SU-DHL-6 (cell line): ENCODE data around the gene ARVCF.

Experiments
- H2AFZ ChIP-seq: fragments of 200-600 bp; sonication (generic); 2 replicates; pipeline ENCODE4 v1.6.1; 2014; ENCODE audit warnings: low read depth, mild to moderate bottlenecking, moderate library complexity, mixed read lengths, antibody characterized with exemption, low read length; ENCODE audit not compliant: severe bottlenecking
- H3F3A ChIP-seq: fragments of 200-600 bp; shearing (Covaris generic); 2 replicates; pipeline ENCODE4 v1.6.0; 2016; ENCODE audit warnings: antibody characterized with exemption, mild to moderate bottlenecking; ENCODE audit not compliant: insufficient read depth
- H3K27ac ChIP-seq: fragments of 200-600 bp; sonication (generic); 2 replicates; pipeline ENCODE4 v1.5.1; 2016; ENCODE audit warnings: low read depth, mild to moderate bottlenecking, low read length, moderate library complexity, mixed read lengths
- H3K27me3 ChIP-seq: fragments of 200-600 bp; sonication (generic), shearing (Covaris generic); 2 replicates; pipeline ENCODE4 v1.6.0; 2014; ENCODE audit warnings: mild to moderate bottlenecking, low read length
- H3K36me3 ChIP-seq: fragments of 200-600 bp; sonication (generic); 2 replicates; pipeline ENCODE4 v1.6.1; 2014; ENCODE audit warnings: mild to moderate bottlenecking, low read length, mixed read lengths
- H3K4me2 ChIP-seq: fragments of 300-600, 200-600 bp; shearing (Covaris generic), sonication (generic); 2 replicates; pipeline ENCODE4 v1.6.0; 2014; ENCODE audit warnings: low read length, low read depth, mild to moderate bottlenecking; ENCODE audit not compliant: poor library complexity, severe bottlenecking
- H3K4me3 ChIP-seq: fragments of 200-600 bp; sonication (generic); 2 replicates; pipeline ENCODE4 v1.5.1; 2014; ENCODE audit warnings: antibody characterized with exemption, low read length, mild to moderate bottlenecking, mixed read lengths; ENCODE audit not compliant: insufficient read depth, poor library complexity, severe bottlenecking
- H3K79me2 ChIP-seq: fragments of 200-600 bp; sonication (generic); 2 replicates; pipeline ENCODE4 v1.6.1; 2014; ENCODE audit warnings: mild to moderate bottlenecking, low read length, moderate library complexity; ENCODE audit not compliant: insufficient read depth
- H3K9ac ChIP-seq: fragments of 200-600 bp; sonication (generic); 2 replicates; pipeline ENCODE4 v1.7.0; 2014; ENCODE audit warnings: mild to moderate bottlenecking, low read length
- H3K9me2 ChIP-seq: fragments of 200-600 bp; sonication (generic); replicated peaks from 2 replicates; pipeline ENCODE4 v1.6.1; 2014; ENCODE audit warnings: low read length; ENCODE audit not compliant: insufficient read depth
- H3K9me3 ChIP-seq: fragments of 200-600 bp; sonication (generic); 2 replicates; pipeline ENCODE4 v1.6.1; 2014; ENCODE audit warnings: low read length, mixed read lengths; ENCODE audit not compliant: insufficient read depth
- H4K20me1 ChIP-seq: fragments of 200-600 bp; sonication (generic); 2 replicates; pipeline ENCODE4 v1.6.1; 2014; ENCODE audit warnings: low read depth, mild to moderate bottlenecking, antibody characterized with exemption, low read length, moderate library complexity, mixed read lengths
- EZH2phosphoT487 ChIP-seq: fragments of 200-600 bp; sonication (generic), shearing (Covaris generic); conservative IDR thresholded peaks from 2 replicates; pipeline ENCODE4 v1.6.1; 2018; ENCODE audit warnings: mild to moderate bottlenecking, antibody characterized with exemption, low read length, moderate library complexity, mixed read lengths
- TF ChIP-seq, protein P1 (sequence below): fragments of 200-600 bp; sonication (generic); IDR thresholded peaks from one replicate; pipeline ENCODE4 v1.5.1; 2017; ENCODE audit warnings: antibody characterized with exemption, mild to moderate bottlenecking, low read length, moderate library complexity; ENCODE audit not compliant: insufficient read depth, poor library complexity, severe bottlenecking

Gene ARVCF

DNA sequence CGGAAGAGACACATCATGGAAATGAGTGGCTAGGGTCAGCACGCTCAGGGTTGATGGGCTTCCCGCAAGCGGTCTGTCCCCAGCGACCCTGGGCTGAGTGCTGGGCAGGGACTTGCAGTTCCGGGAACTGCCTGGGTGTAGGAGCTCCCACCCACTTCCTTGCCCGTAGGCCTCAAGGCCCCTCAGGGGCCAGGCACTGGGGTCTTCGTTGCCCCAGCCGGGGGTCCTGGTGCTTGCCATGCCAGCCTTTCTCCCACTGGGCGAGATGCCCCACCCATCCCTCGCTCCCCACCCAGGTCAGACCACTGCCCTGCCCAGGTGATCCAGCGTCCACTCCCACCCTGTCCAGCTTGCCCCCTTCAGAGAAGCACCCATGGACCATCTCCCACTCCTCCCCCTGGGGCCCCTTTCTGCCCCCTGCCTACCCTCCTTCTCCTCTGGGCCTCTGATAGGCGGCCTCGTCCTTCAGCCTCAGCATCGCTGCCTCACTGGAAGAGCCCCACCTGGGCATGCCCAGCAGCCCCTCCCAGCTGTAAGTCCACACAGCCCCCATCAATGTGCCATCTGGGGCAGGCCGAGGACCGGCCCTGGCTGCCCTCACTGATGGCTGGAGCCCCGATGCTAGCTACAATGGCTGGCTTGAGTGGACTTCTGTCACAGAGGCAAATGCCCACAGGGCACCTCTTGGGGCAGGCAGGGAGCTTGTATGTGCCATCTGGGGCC is 45.6 kb upstream of the ARVCF start:
- Histone ChIP-seq H4K20me1 (no peaks in the 10 kb centered on the region), H3K9ac (no peak overlapping the region), H3K36me3 (no peaks in the 10 kb centered on the region), H3K9me2 (no peaks in the 10 kb centered on the region), H3F3A (no peaks in the 10 kb centered on the region), H3K27ac (no peak overlapping the region), H3K79me2 (no peaks in the 10 kb centered on the region), H2AFZ (no peak overlapping the region), H3K4me3 (no peak overlapping the region), H3K9me3 (no peaks in the 10 kb centered on the region), H3K4me2 (no peak overlapping the region), H3K27me3 (no peaks in the 10 kb centered on the region)
- no peak for TF ChIP-seq EZH2phosphoT487
- TF ChIP-seq, protein P1, sequence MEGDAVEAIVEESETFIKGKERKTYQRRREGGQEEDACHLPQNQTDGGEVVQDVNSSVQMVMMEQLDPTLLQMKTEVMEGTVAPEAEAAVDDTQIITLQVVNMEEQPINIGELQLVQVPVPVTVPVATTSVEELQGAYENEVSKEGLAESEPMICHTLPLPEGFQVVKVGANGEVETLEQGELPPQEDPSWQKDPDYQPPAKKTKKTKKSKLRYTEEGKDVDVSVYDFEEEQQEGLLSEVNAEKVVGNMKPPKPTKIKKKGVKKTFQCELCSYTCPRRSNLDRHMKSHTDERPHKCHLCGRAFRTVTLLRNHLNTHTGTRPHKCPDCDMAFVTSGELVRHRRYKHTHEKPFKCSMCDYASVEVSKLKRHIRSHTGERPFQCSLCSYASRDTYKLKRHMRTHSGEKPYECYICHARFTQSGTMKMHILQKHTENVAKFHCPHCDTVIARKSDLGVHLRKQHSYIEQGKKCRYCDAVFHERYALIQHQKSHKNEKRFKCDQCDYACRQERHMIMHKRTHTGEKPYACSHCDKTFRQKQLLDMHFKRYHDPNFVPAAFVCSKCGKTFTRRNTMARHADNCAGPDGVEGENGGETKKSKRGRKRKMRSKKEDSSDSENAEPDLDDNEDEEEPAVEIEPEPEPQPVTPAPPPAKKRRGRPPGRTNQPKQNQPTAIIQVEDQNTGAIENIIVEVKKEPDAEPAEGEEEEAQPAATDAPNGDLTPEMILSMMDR: no peak

DNA sequence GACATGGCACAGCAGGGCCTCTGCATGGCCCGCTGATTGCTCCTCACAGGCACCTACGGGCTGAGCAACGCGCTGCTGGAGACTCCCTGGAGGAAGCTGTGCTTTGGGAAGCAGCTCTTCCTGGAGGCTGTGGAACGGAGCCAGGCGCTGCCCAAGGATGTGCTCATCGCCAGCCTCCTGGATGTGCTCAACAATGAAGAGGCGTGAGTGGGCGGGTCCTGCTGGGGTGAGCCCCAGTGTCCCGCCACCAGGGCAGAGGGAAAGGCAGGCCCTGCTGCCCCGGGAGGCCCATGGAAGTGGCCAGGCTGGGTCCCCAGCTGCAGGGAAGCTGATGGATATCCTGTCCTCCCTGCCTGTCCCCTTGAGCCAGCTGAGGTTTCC is 44.8 kb upstream of the ARVCF start:
- no peak overlapping the region for H3K4me3 ChIP-seq
- H3K27me3 ChIP-seq: no peaks in the 10 kb centered on the region
- no peaks in the 10 kb centered on the region for H3K9me3 ChIP-seq
- TF ChIP-seq, protein P1: no peak
- TF ChIP-seq EZH2phosphoT487: no peak
- no peaks in the 10 kb centered on the region for H4K20me1 ChIP-seq
- H3F3A ChIP-seq: no peaks in the 10 kb centered on the region
- H3K79me2 ChIP-seq: no peaks in the 10 kb centered on the region
- no peak overlapping the region for H2AFZ ChIP-seq
- H3K9me2 ChIP-seq: no peaks in the 10 kb centered on the region
- no peak overlapping the region for H3K27ac ChIP-seq
- no peak overlapping the region for H3K4me2 ChIP-seq
- H3K9ac ChIP-seq: no peak overlapping the region
- no peaks in the 10 kb centered on the region for H3K36me3 ChIP-seq

DNA sequence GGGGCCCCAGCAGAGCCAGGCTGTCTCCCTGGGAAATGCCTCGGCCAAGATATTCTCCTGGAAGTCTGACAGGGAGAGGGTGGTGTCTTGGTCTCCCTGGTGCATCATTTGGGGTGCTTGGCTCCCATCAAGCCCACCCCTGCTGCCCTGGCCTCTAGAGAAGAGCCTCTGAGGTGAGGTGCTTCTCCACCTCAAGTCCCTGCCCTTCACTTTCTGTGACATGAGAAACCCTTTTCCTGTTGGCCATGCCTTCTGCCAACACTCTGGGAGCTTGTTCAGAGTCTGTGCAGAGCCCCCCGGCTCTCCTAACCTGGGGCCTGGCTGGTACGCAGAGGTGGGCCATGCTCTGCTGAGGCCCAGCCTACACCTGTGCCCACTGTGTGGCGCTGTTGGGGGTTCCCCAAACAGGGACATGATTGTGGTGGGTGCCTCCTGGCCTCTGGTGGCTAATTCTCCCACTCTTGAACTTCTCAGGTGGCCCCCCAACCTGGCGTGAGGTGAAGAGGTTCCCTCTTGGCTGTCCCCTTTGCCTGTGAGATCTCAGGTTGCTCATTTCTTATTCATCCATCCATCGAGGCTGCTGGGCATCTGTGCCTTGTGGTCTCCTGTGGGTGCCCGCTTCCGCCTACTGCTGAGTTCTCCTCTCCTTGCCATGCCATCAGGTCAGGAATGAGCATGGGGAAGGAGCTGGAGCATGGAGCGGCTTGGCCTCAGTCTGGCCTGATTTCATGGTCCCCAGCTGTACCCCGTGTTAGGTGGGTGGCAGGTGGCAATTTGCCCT is 44.3 kb upstream of the ARVCF start:
- Histone ChIP-seq H3K4me3 (no peak overlapping the region), H3K4me2 (no peak overlapping the region), H3F3A (no peaks in the 10 kb centered on the region), H3K9me2 (no peaks in the 10 kb centered on the region), H3K27me3 (no peaks in the 10 kb centered on the region), H3K79me2 (no peaks in the 10 kb centered on the region), H3K9ac (no peak overlapping the region), H3K27ac (no peak overlapping the region), H4K20me1 (no peaks in the 10 kb centered on the region), H3K36me3 (no peaks in the 10 kb centered on the region), H3K9me3 (no peaks in the 10 kb centered on the region), H2AFZ (no peak overlapping the region)
- TF ChIP-seq, protein P1: no peak
- TF ChIP-seq EZH2phosphoT487: no peak
